Tibial artery (tissue), 4 donors: ENCODE data around the gene MLLT10.

Experiments
- DNase-seq, 2 donors: peaks; one replicate each; pipeline ENCODE4 v3.0.0-alpha.2; 2019
- H3K27ac ChIP-seq, 2 donors: fragments of 200-600 bp; sonication (generic) in 1 of 2; 1 replicate in 1 of 2; 2 replicates in 1 of 2; pipeline ENCODE4 v1.5.1; 2018 to 2019; ENCODE audit warnings: mild to moderate bottlenecking in 1 of 2
- H3K27me3 ChIP-seq, 2 donors: fragments of 200-600 bp; sonication (generic) in 1 of 2; one replicate each; pipeline versions ENCODE4 v1.5.1 to v1.6.0; 2016 to 2019
- H3K36me3 ChIP-seq, 3 donors: fragments of 200-600 bp; sonication (generic) in 2 of 3; one replicate each; pipeline ENCODE4 v1.5.1; 2016 to 2019; ENCODE audit warnings: mild to moderate bottlenecking in 2 of 3
- H3K4me1 ChIP-seq, 4 donors: fragments of 200-600 bp; sonication (generic) in 2 of 4; 1 replicate in 3 of 4; 2 replicates in 1 of 4; pipeline ENCODE4 v1.5.1; 2016 to 2019
- H3K4me3 ChIP-seq, 2 donors: fragments of 200-600 bp; sonication (generic) in 1 of 2; 1 replicate in 1 of 2; 2 replicates in 1 of 2; pipeline ENCODE4 v1.5.1; 2018 to 2019; ENCODE audit warnings: mild to moderate bottlenecking in 2 of 2
- H3K9me3 ChIP-seq, 3 donors: fragments of 200-600 bp; sonication (generic) in 1 of 3; one replicate each; pipeline ENCODE4 v1.5.1; 2016 to 2019
- intact Hi-C: fragments of 100-400 bp; cut with DNase I; formaldehyde crosslinking; loops from one replicate; pipeline ENCODE4 v1.15.0; 2023; ENCODE audit warnings: low total_unique reads
- TF ChIP-seq, protein P1 (sequence below), 2 experiments: fragments of 200-600 bp in 1 of 2; fragments of 450-650 bp in 1 of 2; IDR thresholded peaks; one replicate each; pipeline ENCODE4 v1.5.1; 2017 to 2019; ENCODE audit warnings: antibody characterized with exemption in 2 of 2, mild to moderate bottlenecking in 1 of 2, moderate library complexity in 1 of 2

Gene MLLT10

DNA sequence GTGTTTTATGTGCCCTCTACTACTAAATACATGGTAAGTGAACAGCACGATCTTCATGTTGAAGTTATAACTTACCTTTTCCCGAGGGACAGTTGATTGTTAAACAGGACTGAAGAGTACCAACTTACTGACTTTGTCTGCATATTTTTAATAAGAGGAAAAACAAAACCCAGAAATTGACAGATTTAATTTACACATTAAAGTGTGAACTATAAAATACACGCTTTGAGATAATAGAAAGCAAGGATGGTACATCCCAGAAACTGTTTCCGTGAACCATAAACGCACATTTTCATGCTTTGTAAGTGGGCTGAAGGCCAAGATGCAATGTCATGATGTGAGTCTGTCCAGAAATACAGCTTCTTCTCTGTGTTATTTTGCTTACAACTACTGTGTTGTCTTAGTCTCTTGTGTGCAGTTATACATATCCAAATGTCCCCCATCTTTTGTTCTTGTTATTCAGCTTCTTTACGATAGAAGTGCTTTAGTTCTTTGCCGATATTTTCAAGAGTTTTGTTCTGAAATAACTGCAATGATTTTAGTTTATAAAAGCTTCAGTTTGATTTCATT, 190.1 kb downstream of the MLLT10 start:
- intact Hi-C loops, result no loop called here
- peaks cover 0 to 11% (median under 1%) of the 10 kb centered on the region in 3 donors for H3K36me3 ChIP-seq
- no peak overlapping the region for H3K27ac ChIP-seq
- TF ChIP-seq, protein P1, sequence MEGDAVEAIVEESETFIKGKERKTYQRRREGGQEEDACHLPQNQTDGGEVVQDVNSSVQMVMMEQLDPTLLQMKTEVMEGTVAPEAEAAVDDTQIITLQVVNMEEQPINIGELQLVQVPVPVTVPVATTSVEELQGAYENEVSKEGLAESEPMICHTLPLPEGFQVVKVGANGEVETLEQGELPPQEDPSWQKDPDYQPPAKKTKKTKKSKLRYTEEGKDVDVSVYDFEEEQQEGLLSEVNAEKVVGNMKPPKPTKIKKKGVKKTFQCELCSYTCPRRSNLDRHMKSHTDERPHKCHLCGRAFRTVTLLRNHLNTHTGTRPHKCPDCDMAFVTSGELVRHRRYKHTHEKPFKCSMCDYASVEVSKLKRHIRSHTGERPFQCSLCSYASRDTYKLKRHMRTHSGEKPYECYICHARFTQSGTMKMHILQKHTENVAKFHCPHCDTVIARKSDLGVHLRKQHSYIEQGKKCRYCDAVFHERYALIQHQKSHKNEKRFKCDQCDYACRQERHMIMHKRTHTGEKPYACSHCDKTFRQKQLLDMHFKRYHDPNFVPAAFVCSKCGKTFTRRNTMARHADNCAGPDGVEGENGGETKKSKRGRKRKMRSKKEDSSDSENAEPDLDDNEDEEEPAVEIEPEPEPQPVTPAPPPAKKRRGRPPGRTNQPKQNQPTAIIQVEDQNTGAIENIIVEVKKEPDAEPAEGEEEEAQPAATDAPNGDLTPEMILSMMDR (IDR thresholded peaks at IDR 0.05), result no peak
- no peaks in the 10 kb centered on the region for H3K27me3 ChIP-seq
- no peak overlapping the region for H3K4me3 ChIP-seq
- DNase-seq, result no peak
- H3K4me1 ChIP-seq, result peaks cover 0 to 15% (median 12%) of the 10 kb centered on the region in 4 donors
- H3K9me3 ChIP-seq, result no peaks in the 10 kb centered on the region

DNA sequence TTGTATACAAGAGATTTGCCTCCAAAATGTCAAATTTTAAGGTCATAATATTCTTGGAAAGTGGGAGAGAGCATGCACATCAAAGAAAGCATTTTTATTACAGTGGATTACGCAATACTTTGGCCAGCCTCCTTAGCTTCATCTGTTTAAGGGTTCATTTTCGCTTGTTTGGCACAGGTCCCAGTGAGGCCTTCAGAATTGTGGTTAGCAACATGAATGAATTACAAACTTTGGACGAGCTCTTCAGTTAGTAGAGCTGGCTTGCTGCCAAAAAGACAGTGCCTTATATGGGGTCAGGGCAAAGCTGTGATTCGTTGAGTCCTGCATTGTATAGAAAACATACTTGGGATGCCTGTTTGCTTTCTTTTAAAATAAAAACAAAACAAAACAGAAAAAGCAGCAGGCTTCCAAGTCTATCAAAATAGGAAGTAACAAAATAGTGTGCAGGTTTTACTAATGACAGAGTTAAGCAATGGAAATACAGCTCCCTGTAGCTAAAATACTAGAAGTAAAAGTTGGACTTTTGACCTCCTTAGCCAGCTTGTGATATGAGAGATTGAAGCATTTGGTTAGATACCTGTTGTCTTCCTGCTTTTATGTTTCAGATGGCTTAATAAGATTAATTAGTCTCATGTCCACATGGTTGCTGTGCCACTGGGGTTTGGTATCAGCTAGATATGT, 190.8 kb downstream of the MLLT10 start:
- intact Hi-C loops, result no loop called here
- Histone ChIP-seq H3K9me3 (no peaks in the 10 kb centered on the region), H3K4me1 (peaks cover 0 to 15% (median 12%) of the 10 kb centered on the region in 4 donors), H3K4me3 (no peak overlapping the region), H3K36me3 (peaks cover 0 to 11% (median 0%) of the 10 kb centered on the region in 3 donors), H3K27ac (no peak overlapping the region), H3K27me3 (no peaks in the 10 kb centered on the region)
- DNase-seq, result peak; percentile 88 to 93
- TF ChIP-seq, protein P1 (IDR thresholded peaks at IDR 0.05), result no peak

DNA sequence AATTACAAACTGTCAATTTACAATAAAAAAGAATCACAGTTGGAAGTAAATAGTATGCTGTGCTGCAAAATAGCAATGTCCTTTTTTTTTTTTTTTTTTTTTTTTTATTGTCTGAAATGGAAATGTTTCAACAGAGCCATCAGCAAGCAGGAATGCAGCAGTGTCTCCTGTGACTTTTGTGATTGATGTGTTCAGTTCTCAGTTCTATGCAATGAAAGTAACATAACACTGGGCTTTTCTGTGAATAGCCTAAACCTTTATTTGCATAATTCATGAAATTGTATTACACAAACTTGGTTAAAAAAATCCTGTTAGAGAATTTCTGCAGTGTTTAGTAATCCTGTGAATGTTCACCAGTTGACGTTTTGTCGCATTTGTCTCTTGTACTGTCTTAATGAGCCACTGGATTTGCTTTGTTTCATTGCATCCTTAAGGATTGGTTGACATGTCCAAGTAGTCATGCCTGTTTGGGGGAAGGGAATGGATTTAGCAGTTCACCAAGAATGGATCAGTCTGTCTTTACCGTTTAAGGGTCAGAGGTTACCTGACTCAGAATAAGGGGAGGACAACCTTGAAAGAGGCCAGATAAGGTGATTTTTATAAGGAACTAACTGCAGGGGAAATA, 192.7 kb downstream of the MLLT10 start:
- H3K27me3 ChIP-seq, result no peaks in the 10 kb centered on the region
- DNase-seq, result no peak
- no peaks in the 10 kb centered on the region for H3K9me3 ChIP-seq
- peaks cover 0 to 18% (median 6%) of the 10 kb centered on the region in 3 donors for H3K36me3 ChIP-seq
- H3K4me1 ChIP-seq, result peaks cover 0 to 15% (median 12%) of the 10 kb centered on the region in 4 donors
- TF ChIP-seq, protein P1 (IDR thresholded peaks at IDR 0.05), result no peak
- no peak overlapping the region for H3K27ac ChIP-seq
- H3K4me3 ChIP-seq, result no peak overlapping the region
- intact Hi-C loops, result no loop called here

DNA sequence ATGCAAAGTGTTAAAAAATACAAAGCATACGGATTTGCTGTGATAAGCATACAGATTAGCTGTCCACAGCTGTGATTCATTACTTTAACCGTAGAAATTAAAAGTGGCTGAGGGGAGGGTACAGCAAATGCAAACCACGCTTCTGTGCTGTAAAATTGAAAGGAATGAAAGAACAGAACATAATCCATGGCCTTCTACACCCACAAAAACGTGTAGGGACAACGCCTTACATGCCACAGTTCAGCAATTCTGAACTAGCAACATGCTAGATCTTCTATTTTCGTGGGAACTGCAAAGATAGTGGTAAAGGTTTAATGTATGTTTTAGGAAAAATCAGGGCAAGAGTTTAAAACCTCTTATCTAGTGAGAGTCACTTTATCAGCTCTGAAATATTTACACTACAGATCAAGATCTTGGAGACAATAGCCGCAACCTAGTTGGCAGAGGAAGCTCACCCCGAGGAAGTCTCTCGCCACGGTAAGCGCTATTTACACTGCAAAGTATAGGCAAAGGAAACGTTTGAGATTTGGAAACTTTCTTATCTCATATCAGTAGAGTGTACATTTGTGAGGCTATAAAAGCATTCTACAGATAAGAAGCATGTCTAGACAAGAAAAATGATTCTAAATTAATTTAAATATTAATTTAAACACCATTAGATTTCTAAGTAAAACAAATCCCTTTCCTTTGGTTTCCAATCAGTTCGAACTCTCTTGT, 193.6 kb downstream of the MLLT10 start:
- H3K27me3 ChIP-seq, result no peaks in the 10 kb centered on the region
- intact Hi-C loops, result no loop called here
- TF ChIP-seq, protein P1 (IDR thresholded peaks at IDR 0.05), result no peak
- H3K36me3 ChIP-seq, result peaks cover 0 to 18% (median 6%) of the 10 kb centered on the region in 3 donors
- no peak overlapping the region for H3K27ac ChIP-seq
- H3K4me3 ChIP-seq, result no peak overlapping the region
- no peak for DNase-seq
- H3K4me1 ChIP-seq, result peaks cover 0 to 15% (median 12%) of the 10 kb centered on the region in 4 donors
- H3K9me3 ChIP-seq, result no peaks in the 10 kb centered on the region

DNA sequence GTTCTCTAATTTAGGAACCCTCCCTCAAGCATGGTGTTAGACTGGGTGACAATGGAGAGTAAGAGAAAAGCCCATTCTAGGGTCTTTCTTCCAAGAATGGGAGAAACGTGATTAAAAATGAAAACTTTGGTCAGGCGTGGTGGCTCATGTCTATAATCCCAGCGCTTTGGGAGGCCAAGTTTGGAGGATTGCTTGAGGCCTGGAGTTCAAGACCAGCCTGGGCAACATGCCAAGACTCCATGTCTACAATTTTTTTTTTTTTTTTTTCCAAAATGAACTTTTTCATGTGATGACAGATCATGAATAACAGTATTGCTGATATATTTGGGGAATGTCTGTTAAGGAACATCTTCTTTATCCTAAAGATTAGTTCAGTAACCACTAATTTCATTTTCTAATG, 194.6 kb downstream of the MLLT10 start:
- H3K4me1 ChIP-seq, result peaks cover 0 to 15% (median 12%) of the 10 kb centered on the region in 4 donors
- TF ChIP-seq, protein P1 (IDR thresholded peaks at IDR 0.05), result no peak
- no peak overlapping the region for H3K4me3 ChIP-seq
- no peaks in the 10 kb centered on the region for H3K27me3 ChIP-seq
- DNase-seq, result no peak
- H3K27ac ChIP-seq, result no peak overlapping the region
- intact Hi-C loops, result no loop called here
- peaks cover 1 to 21% (median 7%) of the 10 kb centered on the region in 3 donors for H3K36me3 ChIP-seq
- no peaks in the 10 kb centered on the region for H3K9me3 ChIP-seq
